Measurements from ENCODE around the gene KCTD5.
A peak's percentile ranks its signal among the peaks of the same experiment; 100 is the strongest.

The KCTD5 gene

GRCh38 chr16:2748757-2749455 is 66.6 kb downstream of the KCTD5 start:
- DNase-seq (ENCODE audit: extremely low read depth in 1 of 2, low read depth in 1 of 2), result no peak

- DNase-seq (ENCODE audit: extremely low read depth in 1 of 2, low read depth in 1 of 2), result no peak
Observed at GRCh38 chr16:2749476-2749875, 67.2 kb downstream of the KCTD5 start.

GRCh38 chr16:2749936-2750335 is 67.6 kb downstream of the KCTD5 start:
- DNase-seq (ENCODE audit: extremely low read depth in 1 of 2, low read depth in 1 of 2), result no peak

- no peak for DNase-seq (ENCODE audit: extremely low read depth in 1 of 2, low read depth in 1 of 2)
Observed at GRCh38 chr16:2751577-2752034, 69.3 kb downstream of the KCTD5 start.

GRCh38 chr16:2752035-2752849 is 69.9 kb downstream of the KCTD5 start, which contains the start of gene SRRM2:
Gene SRRM2, plus strand, starts transcription at chr16:2752638. Its CDS starts 3,727 bp downstream, at chr16:2756365.
- peak; percentile 87 to 88 for DNase-seq (ENCODE audit: extremely low read depth in 1 of 2, low read depth in 1 of 2)

GRCh38 chr16:2752850-2753732 is 70.8 kb downstream of the KCTD5 start:
- DNase-seq (ENCODE audit: extremely low read depth in 1 of 2, low read depth in 1 of 2), result no peak

GRCh38 chr16:2753733-2754020 is 71.4 kb downstream of the KCTD5 start:
- DNase-seq (ENCODE audit: extremely low read depth in 1 of 2, low read depth in 1 of 2), result no peak

GRCh38 chr16:2755158-2755557 is 72.8 kb downstream of the KCTD5 start:
- no peak for DNase-seq (ENCODE audit: extremely low read depth in 1 of 2, low read depth in 1 of 2)

- no peak for DNase-seq (ENCODE audit: extremely low read depth in 1 of 2, low read depth in 1 of 2)
Observed at GRCh38 chr16:2756288-2757015, 74.1 kb downstream of the KCTD5 start.

- DNase-seq (ENCODE audit: extremely low read depth in 1 of 2, low read depth in 1 of 2), result no peak
Observed at GRCh38 chr16:2757344-2757743, 75.0 kb downstream of the KCTD5 start.

Data from activated CD8-positive, alpha-beta memory T cell treated with anti-CD3 and anti-CD28 coated beads for 1 hour (primary cell).